Measurements from ENCODE around the gene WDR62.

DNA sequence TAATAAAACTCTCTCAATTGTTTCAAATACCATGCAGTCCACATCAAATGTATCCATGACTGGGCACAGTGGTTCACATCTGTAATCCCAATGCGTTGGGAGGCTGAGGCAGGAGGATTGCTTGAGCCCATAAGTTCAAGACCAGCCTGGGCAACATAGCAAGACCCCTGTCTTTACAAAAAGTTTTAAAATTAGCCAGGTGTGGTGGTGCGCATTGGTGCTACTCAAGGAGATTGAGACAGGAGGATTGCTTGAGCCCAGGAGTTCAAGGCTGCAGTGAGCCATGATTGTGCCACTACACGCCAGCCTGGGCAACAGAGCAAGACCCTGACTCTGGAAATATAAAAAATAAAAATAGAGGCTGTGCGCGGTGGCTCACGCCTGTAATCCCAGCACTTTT lies 27.0 kb upstream of the WDR62 start:
- TF ChIP-seq, protein P1, sequence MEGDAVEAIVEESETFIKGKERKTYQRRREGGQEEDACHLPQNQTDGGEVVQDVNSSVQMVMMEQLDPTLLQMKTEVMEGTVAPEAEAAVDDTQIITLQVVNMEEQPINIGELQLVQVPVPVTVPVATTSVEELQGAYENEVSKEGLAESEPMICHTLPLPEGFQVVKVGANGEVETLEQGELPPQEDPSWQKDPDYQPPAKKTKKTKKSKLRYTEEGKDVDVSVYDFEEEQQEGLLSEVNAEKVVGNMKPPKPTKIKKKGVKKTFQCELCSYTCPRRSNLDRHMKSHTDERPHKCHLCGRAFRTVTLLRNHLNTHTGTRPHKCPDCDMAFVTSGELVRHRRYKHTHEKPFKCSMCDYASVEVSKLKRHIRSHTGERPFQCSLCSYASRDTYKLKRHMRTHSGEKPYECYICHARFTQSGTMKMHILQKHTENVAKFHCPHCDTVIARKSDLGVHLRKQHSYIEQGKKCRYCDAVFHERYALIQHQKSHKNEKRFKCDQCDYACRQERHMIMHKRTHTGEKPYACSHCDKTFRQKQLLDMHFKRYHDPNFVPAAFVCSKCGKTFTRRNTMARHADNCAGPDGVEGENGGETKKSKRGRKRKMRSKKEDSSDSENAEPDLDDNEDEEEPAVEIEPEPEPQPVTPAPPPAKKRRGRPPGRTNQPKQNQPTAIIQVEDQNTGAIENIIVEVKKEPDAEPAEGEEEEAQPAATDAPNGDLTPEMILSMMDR (IDR thresholded peaks at IDR 0.05) = no peak
- no peak for TF ChIP-seq POLR2A (IDR thresholded peaks at IDR 0.05)
